ENCODE measurements around the gene TMEM170A. TPM values are rescaled to one million over a fixed set of nuclear protein-coding genes. Genes with fewer than 3 reads are reported as not detected.
"Not testable (repeated sequence)": the region's sequence is repeated elsewhere in the genome, so short reads cannot be mapped to it uniquely, and the experiment has no call there.

TMEM170A gene
- total RNA-seq, 4 donors from 2014 or later = 7.9 to 9.8 (median 8.6) TPM

GRCh38 chr16:75458439-75458838 is 6.0 kb downstream of the TMEM170A start:
- H3K27me3 ChIP-seq = no peaks in the 10 kb centered on the region
- ATAC-seq (no peak), DNase-seq (no peak)
- no peaks in the 10 kb centered on the region for H3K9me3 ChIP-seq
- in situ Hi-C loops (cut with MboI; ENCODE audit: low sequenced_read_pairs in 4 of 4) (loop anchor here in 2 of 4 donors (25.0 kb wide), 2 partner anchors 179 to 1729 kb away; partner anchors contain the start of genes KARS1 (in 1 of the 2), MON1B (in 1 of the 2), SYCE1L (in 1 of the 2) and TERF2IP (in 1 of the 2)), intact Hi-C loops (cut with DNase I; ENCODE audit: low total_unique reads) (no loop called here)
- peaks cover 0 to 10% of the 10 kb centered on the region in 2 donors for H3K4me1 ChIP-seq
- H3K27ac ChIP-seq = no peak overlapping the region
- H3K36me3 ChIP-seq = no peaks in the 10 kb centered on the region
- no peak for TF ChIP-seq CTCF (IDR thresholded peaks at IDR 0.05 in 4 of 5, conservative IDR thresholded peaks at IDR 0.05 in 1 of 5)
- no peak for TF ChIP-seq POLR2A (IDR thresholded peaks at IDR 0.05)
- no peak overlapping the region for H3K4me3 ChIP-seq

- H3K36me3 ChIP-seq = no peaks in the 10 kb centered on the region
- no peak overlapping the region for H3K27ac ChIP-seq
- intact Hi-C loops (cut with DNase I; ENCODE audit: low total_unique reads) (no loop called here), in situ Hi-C loops (cut with MboI; ENCODE audit: low sequenced_read_pairs in 4 of 4) (loop anchor here in 2 of 4 donors (25.0 kb wide), 2 partner anchors 179 to 1729 kb away; partner anchors contain the start of genes KARS1 (in 1 of the 2), MON1B (in 1 of the 2), SYCE1L (in 1 of the 2) and TERF2IP (in 1 of the 2))
- H3K9me3 ChIP-seq = no peaks in the 10 kb centered on the region
- H3K4me3 ChIP-seq = no peak overlapping the region
- H3K27me3 ChIP-seq = no peaks in the 10 kb centered on the region
- ATAC-seq (no peak), DNase-seq (no peak)
- peaks cover 0 to 10% of the 10 kb centered on the region in 2 donors for H3K4me1 ChIP-seq
- TF ChIP-seq CTCF (IDR thresholded peaks at IDR 0.05 in 4 of 5, conservative IDR thresholded peaks at IDR 0.05 in 1 of 5) (no peak), POLR2A (IDR thresholded peaks at IDR 0.05) (no peak)
These were observed 6.5 kb downstream of the TMEM170A start for GRCh38 chr16:75458029-75458428.

GRCh38 chr16:75457485-75458021 is 6.9 kb downstream of the TMEM170A start:
- Histone ChIP-seq H3K4me3 (no peak overlapping the region), H3K27ac (no peak overlapping the region), H3K4me1 (peaks cover 0 to 5% of the 10 kb centered on the region in 2 donors), H3K27me3 (no peaks in the 10 kb centered on the region), H3K9me3 (no peaks in the 10 kb centered on the region), H3K36me3 (no peaks in the 10 kb centered on the region)
- TF ChIP-seq CTCF (IDR thresholded peaks at IDR 0.05 in 4 of 5, conservative IDR thresholded peaks at IDR 0.05 in 1 of 5) (no peak), POLR2A (IDR thresholded peaks at IDR 0.05) (no peak)
- in situ Hi-C loops (cut with MboI; ENCODE audit: low sequenced_read_pairs in 4 of 4) = loop anchor here in 2 of 4 donors (25.0 kb wide), 2 partner anchors 180 to 1730 kb away; partner anchors contain the start of genes KARS1 (in 1 of the 2), MON1B (in 1 of the 2), SYCE1L (in 1 of the 2) and TERF2IP (in 1 of the 2)
- DNase-seq (no peak), ATAC-seq (no peak)
- intact Hi-C loops (cut with DNase I; ENCODE audit: low total_unique reads) = no loop called here

GRCh38 chr16:75456971-75457370 is 7.5 kb downstream of the TMEM170A start:
- H3K27ac ChIP-seq = no peak overlapping the region
- intact Hi-C loops (cut with DNase I; ENCODE audit: low total_unique reads) = no loop called here
- no peak for ATAC-seq
- no peaks in the 10 kb centered on the region for H3K9me3 ChIP-seq
- H3K4me1 ChIP-seq = peaks cover 0 to 5% of the 10 kb centered on the region in 2 donors
- no peaks in the 10 kb centered on the region for H3K27me3 ChIP-seq
- in situ Hi-C loops (cut with MboI; ENCODE audit: low sequenced_read_pairs in 4 of 4) = loop anchor here in 2 of 4 donors (25.0 kb wide), 2 partner anchors 180 to 1730 kb away; partner anchors contain the start of genes KARS1 (in 1 of the 2), MON1B (in 1 of the 2), SYCE1L (in 1 of the 2) and TERF2IP (in 1 of the 2)
- DNase-seq = no peak
- no peaks in the 10 kb centered on the region for H3K36me3 ChIP-seq
- no peak overlapping the region for H3K4me3 ChIP-seq
- TF ChIP-seq CTCF (IDR thresholded peaks at IDR 0.05 in 4 of 5, conservative IDR thresholded peaks at IDR 0.05 in 1 of 5) (no peak), POLR2A (IDR thresholded peaks at IDR 0.05) (no peak)

GRCh38 chr16:75456486-75456885 is 8.0 kb downstream of the TMEM170A start:
- in situ Hi-C loops (cut with MboI; ENCODE audit: low sequenced_read_pairs in 4 of 4) = loop anchor here in 2 of 4 donors (25.0 kb wide), 2 partner anchors 181 to 1731 kb away; partner anchors contain the start of genes KARS1 (in 1 of the 2), MON1B (in 1 of the 2), SYCE1L (in 1 of the 2) and TERF2IP (in 1 of the 2)
- intact Hi-C loops (cut with DNase I; ENCODE audit: low total_unique reads); H3K4me1 ChIP-seq; H3K9me3 ChIP-seq; ATAC-seq; DNase-seq; H3K4me3 ChIP-seq; H3K27me3 ChIP-seq; H3K36me3 ChIP-seq; H3K27ac ChIP-seq: not testable (repeated sequence)

All from gastrocnemius medialis (tissue), 4 donors.